ENCODE measurements around the gene NSMCE1. TPM values are rescaled to one million over a fixed set of nuclear protein-coding genes. Genes with fewer than 3 reads are reported as not detected.

The NSMCE1 gene
- total RNA-seq, 3 donors from 2014 or later: 39.3 to 50.1 (median 48.9) TPM

- ATAC-seq: no peak
- no peak for DNase-seq
- H3K4me3 ChIP-seq: no peak overlapping the region
- intact Hi-C loops (cut with DNase I, micrococcal nuclease): no loop called here
- no peaks in the 10 kb centered on the region for H3K4me1 ChIP-seq (ENCODE audit: low read depth)
- TF ChIP-seq CTCF (IDR thresholded peaks at IDR 0.05): no peak
- H3K36me3 ChIP-seq (ENCODE audit: low read depth): no peaks in the 10 kb centered on the region
- H3K9me3 ChIP-seq: no peaks in the 10 kb centered on the region
Observed at GRCh38 chr16:27287887-27288286, 19.3 kb upstream of the NSMCE1 start.

- H3K4me3 ChIP-seq: no peak overlapping the region
- H3K36me3 ChIP-seq (ENCODE audit: low read depth): no peaks in the 10 kb centered on the region
- no peak for TF ChIP-seq CTCF (IDR thresholded peaks at IDR 0.05)
- DNase-seq (no peak), ATAC-seq (no peak)
- intact Hi-C loops (cut with DNase I, micrococcal nuclease): no loop called here
- no peaks in the 10 kb centered on the region for H3K9me3 ChIP-seq
- H3K4me1 ChIP-seq (ENCODE audit: low read depth): no peaks in the 10 kb centered on the region
Observed at GRCh38 chr16:27287051-27287811, 18.7 kb upstream of the NSMCE1 start.

GRCh38 chr16:27286451-27286850 lies 17.9 kb upstream of the NSMCE1 start:
- Histone ChIP-seq H3K4me3 (no peak overlapping the region), H3K36me3 (ENCODE audit: low read depth) (no peaks in the 10 kb centered on the region), H3K4me1 (ENCODE audit: low read depth) (no peaks in the 10 kb centered on the region), H3K9me3 (no peaks in the 10 kb centered on the region)
- ATAC-seq: peak; percentile 48
- intact Hi-C loops (cut with DNase I, micrococcal nuclease): no loop called here
- no peak for TF ChIP-seq CTCF (IDR thresholded peaks at IDR 0.05)
- no peak for DNase-seq

- no peak for TF ChIP-seq CTCF (IDR thresholded peaks at IDR 0.05)
- H3K36me3 ChIP-seq (ENCODE audit: low read depth): no peaks in the 10 kb centered on the region
- ATAC-seq (peak; percentile 61), DNase-seq (peak in 1 of 3 donors; percentile 25)
- no peak overlapping the region for H3K4me3 ChIP-seq
- H3K4me1 ChIP-seq (ENCODE audit: low read depth): no peaks in the 10 kb centered on the region
- intact Hi-C loops (cut with DNase I, micrococcal nuclease): no loop called here
- no peaks in the 10 kb centered on the region for H3K9me3 ChIP-seq
Observed at GRCh38 chr16:27285676-27286196, 17.2 kb upstream of the NSMCE1 start.

- DNase-seq: no peak
Observed at GRCh38 chr16:27284865-27285675, 16.5 kb upstream of the NSMCE1 start.

More at GRCh38 chr16:27284865-27285675, 16.5 kb upstream of the NSMCE1 start:
- no peak for TF ChIP-seq CTCF (IDR thresholded peaks at IDR 0.05)
- H3K4me3 ChIP-seq: no peak overlapping the region
- H3K4me1 ChIP-seq (ENCODE audit: low read depth): no peaks in the 10 kb centered on the region
- no peak for ATAC-seq
- intact Hi-C loops (cut with DNase I, micrococcal nuclease): no loop called here
- H3K9me3 ChIP-seq: no peaks in the 10 kb centered on the region
- no peaks in the 10 kb centered on the region for H3K36me3 ChIP-seq (ENCODE audit: low read depth)
